Ovary (tissue), 3 donors: ENCODE measurements around the gene HSD11B2.

ENCODE experiments used
- CTCF ChIP-seq, 3 donors: fragments of 450-650 bp in 2 of 3; fragments of 200-600 bp in 1 of 3; IDR thresholded peaks; one replicate each; pipeline versions ENCODE4 v1.5.1 to v1.8.0; 2016 to 2022; ENCODE audit warnings: antibody characterized with exemption in 3 of 3, mild to moderate bottlenecking in 1 of 3
- EP300 ChIP-seq: sonication (generic); formaldehyde crosslinking; IDR thresholded peaks from one replicate; pipeline ENCODE4 v1.6.1; 2017; ENCODE audit warnings: antibody characterized with exemption
- POLR2A ChIP-seq: fragments of 450-650 bp; IDR thresholded peaks from one replicate; pipeline ENCODE4 v1.6.1; 2017; ENCODE audit warnings: antibody characterized with exemption, mild to moderate bottlenecking, moderate library complexity
- donor health status: DM: no; HTN: no; CAD: no.

- TF ChIP-seq POLR2A (peak; percentile 42), CTCF (IDR thresholded peaks at IDR 0.05) (peak; percentile 26 to 75 (median 62)), EP300 (no peak)
Observed at GRCh38 chr16:67415872-67416793, 14.8 kb upstream of the HSD11B2 start, which contains the start of gene ZDHHC1.
